ENCODE results near the gene TMEM61.

TMEM61 gene

DNA sequence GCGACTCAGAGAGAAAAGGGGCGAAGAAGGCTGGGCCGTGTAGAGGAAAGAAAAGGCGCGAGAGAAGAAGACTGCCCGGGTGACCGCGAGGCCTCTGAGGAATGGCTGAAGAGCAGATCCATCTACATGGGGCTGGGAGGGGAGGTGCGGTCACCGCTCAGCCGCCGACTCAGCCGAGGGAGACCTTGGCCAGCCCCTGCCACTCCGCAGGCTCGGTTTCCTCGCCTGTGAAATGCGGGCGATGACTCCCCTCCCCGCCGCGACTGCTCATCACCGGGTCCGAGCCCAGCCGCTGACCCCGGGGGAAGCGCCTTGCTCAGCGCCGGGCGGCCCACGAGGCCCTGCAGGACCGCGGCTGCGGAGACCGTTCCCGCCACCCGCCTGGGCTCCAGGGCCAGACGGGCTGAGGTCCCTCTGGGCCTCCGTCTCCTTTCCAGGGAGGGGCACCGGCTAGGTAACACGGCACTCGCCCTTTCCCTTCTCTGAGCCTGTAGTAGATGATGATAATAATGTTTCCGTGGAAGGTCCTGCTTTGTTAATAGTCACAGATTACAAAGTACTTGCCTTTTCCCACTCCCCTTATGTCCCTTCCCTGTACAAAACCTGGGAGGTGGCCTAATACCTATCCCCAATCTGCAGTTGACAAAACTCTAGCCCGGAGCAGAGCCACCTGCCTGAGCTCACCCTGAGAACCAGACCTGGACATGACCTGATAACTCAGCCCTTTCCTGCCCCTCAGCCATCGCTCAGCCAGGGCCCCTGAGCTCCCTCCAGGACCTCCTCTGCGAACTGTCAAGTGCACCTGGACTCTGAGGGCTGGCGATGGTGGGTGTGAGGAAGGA, 16.7 kb downstream of the TMEM61 start:
- no peak for DNase-seq (ENCODE audit: low spot score)
- TF ChIP-seq, protein P1, sequence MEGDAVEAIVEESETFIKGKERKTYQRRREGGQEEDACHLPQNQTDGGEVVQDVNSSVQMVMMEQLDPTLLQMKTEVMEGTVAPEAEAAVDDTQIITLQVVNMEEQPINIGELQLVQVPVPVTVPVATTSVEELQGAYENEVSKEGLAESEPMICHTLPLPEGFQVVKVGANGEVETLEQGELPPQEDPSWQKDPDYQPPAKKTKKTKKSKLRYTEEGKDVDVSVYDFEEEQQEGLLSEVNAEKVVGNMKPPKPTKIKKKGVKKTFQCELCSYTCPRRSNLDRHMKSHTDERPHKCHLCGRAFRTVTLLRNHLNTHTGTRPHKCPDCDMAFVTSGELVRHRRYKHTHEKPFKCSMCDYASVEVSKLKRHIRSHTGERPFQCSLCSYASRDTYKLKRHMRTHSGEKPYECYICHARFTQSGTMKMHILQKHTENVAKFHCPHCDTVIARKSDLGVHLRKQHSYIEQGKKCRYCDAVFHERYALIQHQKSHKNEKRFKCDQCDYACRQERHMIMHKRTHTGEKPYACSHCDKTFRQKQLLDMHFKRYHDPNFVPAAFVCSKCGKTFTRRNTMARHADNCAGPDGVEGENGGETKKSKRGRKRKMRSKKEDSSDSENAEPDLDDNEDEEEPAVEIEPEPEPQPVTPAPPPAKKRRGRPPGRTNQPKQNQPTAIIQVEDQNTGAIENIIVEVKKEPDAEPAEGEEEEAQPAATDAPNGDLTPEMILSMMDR (IDR thresholded peaks at IDR 0.05; ENCODE audit: extremely low read depth, missing control alignments) = no peak

DNA sequence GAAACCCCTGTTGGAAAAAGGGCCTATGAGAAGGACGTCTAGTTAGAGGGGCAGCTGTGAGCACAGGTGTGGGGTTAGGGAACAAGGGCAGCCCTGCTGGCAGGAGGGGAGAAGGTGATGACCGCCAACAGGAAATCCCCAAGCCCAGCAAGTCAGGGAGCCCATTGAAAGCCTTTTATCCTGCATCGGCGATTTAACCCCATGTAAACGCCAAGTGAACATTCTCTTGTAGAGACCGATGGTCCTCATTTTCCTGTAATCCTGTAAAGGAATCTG, 17.2 kb downstream of the TMEM61 start:
- no peak for DNase-seq (ENCODE audit: low spot score)
- TF ChIP-seq, protein P1 (IDR thresholded peaks at IDR 0.05; ENCODE audit: extremely low read depth, missing control alignments) = no peak

DNA sequence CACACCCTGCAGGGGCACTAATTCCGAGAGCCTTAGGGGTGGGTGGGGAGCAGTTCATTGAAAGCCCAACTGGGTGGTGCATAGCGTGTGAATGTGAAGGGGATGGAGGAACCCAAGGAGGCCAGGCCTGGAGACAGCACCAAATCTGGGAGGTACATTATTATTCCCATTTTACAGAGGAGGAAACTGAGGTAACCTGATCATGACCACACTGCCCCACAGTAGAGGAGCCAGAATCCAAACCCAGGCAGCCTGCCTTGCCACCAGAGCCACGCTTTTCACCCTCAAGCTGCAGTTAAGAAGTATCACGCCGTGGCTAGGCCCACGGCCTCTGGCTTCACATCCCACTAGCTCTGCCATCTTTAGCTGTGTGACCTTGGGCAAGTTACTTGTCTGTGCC, 17.7 kb downstream of the TMEM61 start:
- TF ChIP-seq, protein P1 (IDR thresholded peaks at IDR 0.05; ENCODE audit: extremely low read depth, missing control alignments) = no peak
- no peak for DNase-seq (ENCODE audit: low spot score)

DNA sequence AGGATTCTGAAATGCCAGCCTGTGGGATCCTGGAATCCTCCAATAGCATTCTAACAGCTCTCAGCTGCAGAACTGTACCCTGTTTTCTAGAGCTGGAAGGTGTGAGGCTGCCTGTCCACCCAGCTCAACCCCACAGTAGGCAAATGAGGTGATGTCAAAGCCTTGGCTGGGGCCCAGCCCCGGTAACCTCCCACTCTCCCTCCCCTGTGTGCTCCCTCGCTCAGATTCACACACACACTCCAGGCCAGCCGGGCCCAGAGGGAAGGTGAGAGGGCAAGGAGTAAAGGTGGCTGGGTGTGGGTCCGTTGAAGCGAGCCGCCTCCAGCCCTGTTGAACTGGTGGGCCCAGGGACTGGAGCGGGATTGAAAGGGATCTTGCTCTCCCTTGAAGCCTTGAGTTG, 18.2 kb downstream of the TMEM61 start, which contains the start of gene BSND:
TSS of gene BSND (plus strand) at position 257 of the 400 bp plus-strand sequence. CDS start 254 bp downstream, outside the sequence.
- TF ChIP-seq, protein P1 (IDR thresholded peaks at IDR 0.05; ENCODE audit: extremely low read depth, missing control alignments) = no peak
- peak; percentile 46 for DNase-seq (ENCODE audit: low spot score)

DNA sequence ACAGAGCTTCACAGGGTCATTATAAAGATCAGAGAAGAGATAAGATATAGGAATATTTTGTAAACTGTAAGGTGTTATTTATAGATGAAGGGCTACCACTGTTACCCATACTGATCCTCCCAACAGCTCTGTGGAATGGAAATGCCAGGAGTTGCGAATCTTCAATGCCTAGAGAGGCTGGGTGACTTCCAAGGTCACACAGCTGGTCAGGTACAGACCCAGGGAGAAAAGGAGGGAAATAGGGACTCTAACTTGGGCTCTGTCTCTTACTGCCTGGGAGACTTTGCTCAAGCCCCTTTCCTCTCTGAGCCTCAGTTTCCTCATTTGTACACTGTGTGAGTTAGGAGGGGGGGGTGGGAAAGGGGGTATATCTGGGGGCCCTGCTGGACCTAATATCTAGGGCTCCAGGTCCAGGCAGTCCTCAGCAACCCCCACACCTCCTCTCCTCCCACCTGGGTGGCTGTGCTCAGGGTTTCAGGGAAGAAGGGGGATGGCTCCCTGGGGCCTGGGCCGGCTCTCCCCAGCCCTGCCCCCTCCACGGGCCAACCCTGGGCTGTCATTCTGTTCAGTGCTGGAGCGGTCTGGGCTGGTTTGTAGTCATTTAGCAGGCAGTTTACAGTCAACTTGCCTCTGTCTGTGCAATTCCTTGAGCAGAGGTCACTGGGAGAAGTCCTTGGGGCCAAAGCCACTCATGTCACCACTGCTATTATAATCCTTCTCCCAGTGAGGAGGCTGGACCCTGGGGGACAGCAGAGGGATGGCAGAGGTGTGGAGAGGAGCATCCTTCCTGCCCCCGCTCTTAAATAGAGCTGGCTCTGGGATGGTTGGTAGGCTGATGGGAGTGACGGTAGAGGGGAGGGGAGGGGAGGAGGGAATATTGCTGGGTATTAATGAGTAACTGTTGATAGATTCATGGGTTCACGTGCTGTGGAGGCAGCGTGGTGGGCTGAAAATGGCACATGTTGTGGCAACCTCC, 20.0 kb downstream of the TMEM61 start:
- no peak for DNase-seq (ENCODE audit: low spot score)
- TF ChIP-seq, protein P1 (IDR thresholded peaks at IDR 0.05; ENCODE audit: extremely low read depth, missing control alignments) = no peak

DNA sequence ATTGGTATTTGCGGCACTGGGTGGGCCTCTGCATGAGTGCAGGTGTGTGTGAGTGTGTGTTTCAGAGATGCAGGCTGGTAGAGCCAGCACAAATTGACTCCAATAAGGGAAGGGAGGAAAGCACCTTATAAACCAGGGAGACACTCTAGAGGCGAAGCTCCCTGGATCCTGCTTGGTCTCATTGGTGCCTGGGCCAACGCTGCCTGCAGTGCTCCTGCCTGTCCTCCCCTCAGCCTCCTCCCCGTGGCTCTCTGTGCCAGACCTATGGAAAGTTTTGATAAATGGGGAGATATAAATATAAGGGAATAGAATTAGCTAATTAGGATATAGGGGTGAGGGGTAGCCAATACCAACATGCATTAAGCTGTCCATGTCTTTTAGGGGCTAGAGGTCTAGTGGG, 20.9 kb downstream of the TMEM61 start:
- TF ChIP-seq, protein P1 (IDR thresholded peaks at IDR 0.05; ENCODE audit: extremely low read depth, missing control alignments) = no peak
- no peak for DNase-seq (ENCODE audit: low spot score)

DNA sequence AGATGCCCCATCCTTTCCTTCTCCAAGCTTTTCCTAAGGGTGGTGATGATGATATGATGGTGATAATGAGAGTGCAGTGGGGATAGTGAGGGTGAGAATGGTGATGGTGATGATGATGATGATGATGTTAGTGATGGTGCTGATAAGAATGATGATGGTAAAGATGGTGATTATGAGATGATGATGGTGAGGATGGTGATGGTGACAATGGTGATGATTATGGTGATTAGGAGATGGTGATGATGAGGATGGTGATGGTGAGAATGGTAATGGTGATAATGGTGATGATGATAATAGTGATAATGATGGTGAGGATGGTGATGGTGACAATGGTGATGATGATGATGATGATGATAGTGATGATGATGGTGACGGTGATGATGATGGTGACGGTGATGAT, 22.3 kb downstream of the TMEM61 start:
- DNase-seq (ENCODE audit: low spot score) = no peak
- TF ChIP-seq, protein P1 (IDR thresholded peaks at IDR 0.05; ENCODE audit: extremely low read depth, missing control alignments) = no peak
